ENCODE data around the gene RBM20. TPM values are rescaled to one million over a fixed set of nuclear protein-coding genes. Genes with fewer than 3 reads are reported as not detected.
"Not testable (repeated sequence)": the region's sequence is repeated elsewhere in the genome, so short reads cannot be mapped to it uniquely, and the experiment has no call there.

Gene RBM20
- total and polyA plus RNA-seq, 2 experiments from 2014 or later, result 3.7 to 4.0 TPM

DNA sequence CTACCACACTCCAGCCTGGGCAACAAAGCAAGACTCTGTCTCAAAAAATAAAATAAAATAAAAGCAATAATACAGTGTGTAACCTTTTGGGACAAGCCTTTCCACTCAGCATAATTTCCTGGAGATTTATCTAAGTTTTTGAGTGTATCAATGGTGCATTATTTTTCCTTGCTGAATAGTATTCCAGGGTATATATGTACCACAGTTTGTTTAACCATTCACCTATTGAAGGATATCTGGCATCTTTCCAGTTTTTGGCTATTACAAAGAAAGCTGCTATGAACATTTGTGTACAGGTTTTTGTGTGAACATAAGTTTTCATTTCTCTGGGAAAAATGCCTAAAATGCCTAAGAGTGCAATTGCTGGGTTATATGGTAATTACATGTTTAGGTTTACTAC is 59.9 kb downstream of the RBM20 start:
- Histone ChIP-seq H3K27me3 (no peaks in the 10 kb centered on the region), H3K4me3 (no peak overlapping the region), H3K9me2 (replicated peaks; ENCODE audit: insufficient read depth) (no peaks in the 10 kb centered on the region), H3K9me3 (ENCODE audit: low read depth) (no peaks in the 10 kb centered on the region), H3K4me1 (ENCODE audit: insufficient read depth) (no peaks in the 10 kb centered on the region), H3K79me2 (no peaks in the 10 kb centered on the region), H4K20me1 (ENCODE audit: insufficient read depth, poor library complexity, severe bottlenecking) (no peaks in the 10 kb centered on the region), H3K4me2 (no peak overlapping the region), H3K27ac (no peak overlapping the region), H2AFZ (no peak overlapping the region), H3K36me3 (replicated peaks; ENCODE audit: insufficient read depth, low read depth) (no peaks in the 10 kb centered on the region)
- TF ChIP-seq EZH2phosphoT487 (IDR thresholded peaks at IDR 0.05; ENCODE audit: low read depth, severe bottlenecking, unreplicated experiment) (no peak), EZH2 (IDR thresholded peaks at IDR 0.05; ENCODE audit: borderline replicate concordance) (no peak)
- TF ChIP-seq, protein P1, sequence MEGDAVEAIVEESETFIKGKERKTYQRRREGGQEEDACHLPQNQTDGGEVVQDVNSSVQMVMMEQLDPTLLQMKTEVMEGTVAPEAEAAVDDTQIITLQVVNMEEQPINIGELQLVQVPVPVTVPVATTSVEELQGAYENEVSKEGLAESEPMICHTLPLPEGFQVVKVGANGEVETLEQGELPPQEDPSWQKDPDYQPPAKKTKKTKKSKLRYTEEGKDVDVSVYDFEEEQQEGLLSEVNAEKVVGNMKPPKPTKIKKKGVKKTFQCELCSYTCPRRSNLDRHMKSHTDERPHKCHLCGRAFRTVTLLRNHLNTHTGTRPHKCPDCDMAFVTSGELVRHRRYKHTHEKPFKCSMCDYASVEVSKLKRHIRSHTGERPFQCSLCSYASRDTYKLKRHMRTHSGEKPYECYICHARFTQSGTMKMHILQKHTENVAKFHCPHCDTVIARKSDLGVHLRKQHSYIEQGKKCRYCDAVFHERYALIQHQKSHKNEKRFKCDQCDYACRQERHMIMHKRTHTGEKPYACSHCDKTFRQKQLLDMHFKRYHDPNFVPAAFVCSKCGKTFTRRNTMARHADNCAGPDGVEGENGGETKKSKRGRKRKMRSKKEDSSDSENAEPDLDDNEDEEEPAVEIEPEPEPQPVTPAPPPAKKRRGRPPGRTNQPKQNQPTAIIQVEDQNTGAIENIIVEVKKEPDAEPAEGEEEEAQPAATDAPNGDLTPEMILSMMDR (IDR thresholded peaks at IDR 0.05; ENCODE audit: poor library complexity), result no peak
- no peak for DNase-seq (ENCODE audit: low spot score)

GRCh38 chr10:110704906-110705476 is 60.9 kb downstream of the RBM20 start:
- Histone ChIP-seq H3K4me2 (no peak overlapping the region), H3K9me2 (replicated peaks; ENCODE audit: insufficient read depth) (no peaks in the 10 kb centered on the region), H3K36me3 (replicated peaks; ENCODE audit: insufficient read depth, low read depth) (no peaks in the 10 kb centered on the region), H3K4me3 (no peak overlapping the region), H3K27ac (no peak overlapping the region), H3K27me3 (no peaks in the 10 kb centered on the region), H3K9me3 (ENCODE audit: low read depth) (no peaks in the 10 kb centered on the region), H3K4me1 (ENCODE audit: insufficient read depth) (no peaks in the 10 kb centered on the region), H2AFZ (no peak overlapping the region), H3K79me2 (no peaks in the 10 kb centered on the region), H4K20me1 (ENCODE audit: insufficient read depth, poor library complexity, severe bottlenecking) (no peaks in the 10 kb centered on the region)
- TF ChIP-seq, protein P1 (IDR thresholded peaks at IDR 0.05; ENCODE audit: poor library complexity), result no peak
- TF ChIP-seq EZH2phosphoT487 (IDR thresholded peaks at IDR 0.05; ENCODE audit: low read depth, severe bottlenecking, unreplicated experiment) (no peak), EZH2 (IDR thresholded peaks at IDR 0.05; ENCODE audit: borderline replicate concordance) (no peak)
- WGBS (ENCODE audit: low lambda C conversion rate, missing lambda C conversion rate), result 91% methylated on average over 5 of the region's 5 CpGs
- no peak for DNase-seq (ENCODE audit: low spot score)

GRCh38 chr10:110705596-110705995 is 61.5 kb downstream of the RBM20 start:
- H3K79me2 ChIP-seq, result not testable (repeated sequence)

DNA sequence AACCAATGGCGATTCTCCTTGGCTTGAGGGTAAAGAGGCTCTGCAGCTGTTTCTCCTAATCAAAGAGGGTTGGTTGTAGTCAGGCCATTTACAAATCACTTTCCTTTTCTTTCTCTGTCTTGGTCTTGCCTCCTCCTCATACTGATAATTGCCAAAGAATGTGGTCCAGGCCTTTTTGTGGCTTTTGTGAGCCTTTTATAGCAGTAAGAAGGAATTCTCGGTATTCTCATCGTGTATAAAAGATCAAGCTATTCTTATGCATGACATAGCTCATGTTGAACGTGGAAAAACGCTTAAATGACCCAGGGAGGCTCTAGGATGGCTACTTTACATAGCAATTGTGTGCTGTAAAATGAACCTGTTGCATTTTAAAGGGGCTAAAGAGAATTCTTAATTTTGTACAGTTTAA is 62.6 kb downstream of the RBM20 start:
- TF ChIP-seq EZH2 (IDR thresholded peaks at IDR 0.05; ENCODE audit: borderline replicate concordance), result no peak
- TF ChIP-seq, protein P1 (IDR thresholded peaks at IDR 0.05; ENCODE audit: poor library complexity), result no peak
- no peak for TF ChIP-seq EZH2phosphoT487 (IDR thresholded peaks at IDR 0.05; ENCODE audit: low read depth, severe bottlenecking, unreplicated experiment)
- no peaks in the 10 kb centered on the region for H3K4me1 ChIP-seq (ENCODE audit: insufficient read depth)
- H3K27me3 ChIP-seq, result no peaks in the 10 kb centered on the region
- 38% methylated on average over 5 of the region's 5 CpGs for WGBS (ENCODE audit: low lambda C conversion rate, missing lambda C conversion rate)
- no peaks in the 10 kb centered on the region for H3K79me2 ChIP-seq
- H2AFZ ChIP-seq, result no peak overlapping the region
- no peak overlapping the region for H3K4me2 ChIP-seq
- H3K9me2 ChIP-seq (replicated peaks; ENCODE audit: insufficient read depth), result no peaks in the 10 kb centered on the region
- no peaks in the 10 kb centered on the region for H3K36me3 ChIP-seq (replicated peaks; ENCODE audit: insufficient read depth, low read depth)
- no peaks in the 10 kb centered on the region for H4K20me1 ChIP-seq (ENCODE audit: insufficient read depth, poor library complexity, severe bottlenecking)
- DNase-seq (ENCODE audit: low spot score), result no peak
- no peaks in the 10 kb centered on the region for H3K9me3 ChIP-seq (ENCODE audit: low read depth)
- H3K4me3 ChIP-seq, result no peak overlapping the region
- no peak overlapping the region for H3K27ac ChIP-seq

More at GRCh38 chr10:110705596-110705995, 61.5 kb downstream of the RBM20 start:
- not testable (repeated sequence) for H2AFZ ChIP-seq; H3K4me2 ChIP-seq; H3K4me3 ChIP-seq; H3K4me1 ChIP-seq (ENCODE audit: insufficient read depth); H3K27ac ChIP-seq; H3K9me3 ChIP-seq (ENCODE audit: low read depth); H4K20me1 ChIP-seq (ENCODE audit: insufficient read depth, poor library complexity, severe bottlenecking); DNase-seq (ENCODE audit: low spot score); H3K36me3 ChIP-seq (replicated peaks; ENCODE audit: insufficient read depth, low read depth); H3K9me2 ChIP-seq (replicated peaks; ENCODE audit: insufficient read depth); H3K27me3 ChIP-seq
- WGBS (ENCODE audit: low lambda C conversion rate, missing lambda C conversion rate), result 91% methylated on average over 4 of the region's 4 CpGs

Data from hepatocyte (in vitro differentiated cells).